Duodenal mucosa (tissue), 2 donors: ENCODE data around the gene RPL34.

Experiments
- H3K27ac ChIP-seq: one replicate; pipeline ENCODE4 v1.7.0; 2013; ENCODE audit warnings: low read depth, low read length
- H3K27me3 ChIP-seq, 2 donors: one replicate each; pipeline ENCODE4 v1.7.0; 2013; ENCODE audit warnings: low read length in 2 of 2, control low read depth in 1 of 2; ENCODE audit not compliant: insufficient read depth in 2 of 2, control insufficient read depth in 1 of 2
- H3K36me3 ChIP-seq, 2 donors: one replicate each; pipeline ENCODE4 v1.7.0; 2013; ENCODE audit warnings: low read length in 2 of 2, control low read depth in 1 of 2; ENCODE audit not compliant: insufficient read depth in 2 of 2, control insufficient read depth in 1 of 2
- H3K4me1 ChIP-seq, 2 donors: one replicate each; pipeline ENCODE4 v1.7.0; 2013; ENCODE audit warnings: low read length in 2 of 2, control low read depth in 1 of 2; ENCODE audit not compliant: insufficient read depth in 2 of 2, control insufficient read depth in 1 of 2
- H3K4me3 ChIP-seq, 2 donors: one replicate each; pipeline ENCODE4 v1.7.0; 2013; ENCODE audit warnings: low read length in 2 of 2, low read depth in 1 of 2
- H3K9ac ChIP-seq, 2 donors: one replicate each; pipeline ENCODE4 v1.7.0; 2013; ENCODE audit warnings: low read length in 2 of 2, low read depth in 1 of 2
- H3K9me3 ChIP-seq, 2 donors: one replicate each; pipeline ENCODE4 v1.7.0; 2013; ENCODE audit warnings: low read length in 2 of 2, control low read depth in 1 of 2; ENCODE audit not compliant: control insufficient read depth in 1 of 2

RPL34 gene

GRCh38 chr4:108649863-108650211, 29.5 kb downstream of the RPL34 start:
- no peak overlapping the region for H3K9ac ChIP-seq
- H3K27ac ChIP-seq: no peak overlapping the region
- H3K27me3 ChIP-seq: no peaks in the 10 kb centered on the region
- peaks cover 21 to 28% of the 10 kb centered on the region in 2 donors for H3K4me1 ChIP-seq
- no peaks in the 10 kb centered on the region for H3K36me3 ChIP-seq
- peak overlapping the region; percentile 51 to 99 for H3K4me3 ChIP-seq
- no peaks in the 10 kb centered on the region for H3K9me3 ChIP-seq

GRCh38 chr4:108650212-108651013, 30.0 kb downstream of the RPL34 start, which contains the start of gene OSTC:
Gene OSTC, plus strand, starts transcription at chr4:108650599. Its CDS starts 57 bp downstream, at chr4:108650656.
- Histone ChIP-seq H3K27me3 (no peaks in the 10 kb centered on the region), H3K9me3 (no peaks in the 10 kb centered on the region), H3K4me3 (peak within 1 kb of the TSS; percentile 85 to 99), H3K9ac (peak within 1 kb of the TSS; percentile 83 to 89), H3K36me3 (peaks cover 0 to under 1% of the 10 kb centered on the region in 2 donors), H3K4me1 (peaks cover 21 to 28% of the 10 kb centered on the region in 2 donors), H3K27ac (peak within 1 kb of the TSS; percentile 70)

GRCh38 chr4:108651014-108651791, 30.8 kb downstream of the RPL34 start:
- Histone ChIP-seq H3K9ac (peak overlapping the region; percentile 83 to 89), H3K27ac (no peak overlapping the region), H3K4me3 (peak overlapping the region; percentile 85 to 99), H3K4me1 (peaks cover 21 to 28% of the 10 kb centered on the region in 2 donors), H3K36me3 (peaks cover 0 to 4% of the 10 kb centered on the region in 2 donors), H3K27me3 (no peaks in the 10 kb centered on the region), H3K9me3 (no peaks in the 10 kb centered on the region)

- H3K27me3 ChIP-seq: no peaks in the 10 kb centered on the region
- H3K36me3 ChIP-seq: peaks cover 4 to 72% of the 10 kb centered on the region in 2 donors
- H3K9ac ChIP-seq: no peak overlapping the region
- H3K4me1 ChIP-seq: no peaks in the 10 kb centered on the region
- H3K9me3 ChIP-seq: no peaks in the 10 kb centered on the region
- H3K27ac ChIP-seq: no peak overlapping the region
- H3K4me3 ChIP-seq: no peak overlapping the region
Observed at GRCh38 chr4:108662629-108663028, 42.3 kb downstream of the RPL34 start.

- Histone ChIP-seq H3K4me1 (no peaks in the 10 kb centered on the region), H3K9me3 (no peaks in the 10 kb centered on the region), H3K4me3 (no peak overlapping the region), H3K36me3 (peaks cover 6 to 11% of the 10 kb centered on the region in 2 donors), H3K27ac (no peak overlapping the region), H3K9ac (no peak overlapping the region), H3K27me3 (no peaks in the 10 kb centered on the region)
Observed at GRCh38 chr4:108674356-108674977, 54.1 kb downstream of the RPL34 start.
